Fibroblast of lung (primary cell): ENCODE data around the gene ARID2.

Experiments
- CTCF ChIP-seq, 2 donors: IDR thresholded peaks in 1 of 2; conservative IDR thresholded peaks in 1 of 2; 1 replicate in 1 of 2; 2 replicates in 1 of 2; pipeline ENCODE4 v1.5.1; 2011 to 2012; ENCODE audit warnings: low read length in 2 of 2, control low read depth in 1 of 2, inconsistent platforms in 1 of 2, low read depth in 1 of 2, mild to moderate bottlenecking in 1 of 2
- EZH2 ChIP-seq: IDR thresholded peaks from 2 replicates; pipeline ENCODE4 v1.5.1; 2012; ENCODE audit warnings: low read length, control low read depth, mild to moderate bottlenecking; ENCODE audit errors: missing control alignments

GRCh38 chr12:45756666-45757065 lies 27.2 kb downstream of the ARID2 start:
- no peak for TF ChIP-seq CTCF (conservative IDR thresholded peaks at IDR 0.05 in 1 of 2, IDR thresholded peaks at IDR 0.05 in 1 of 2; ENCODE audit: low read depth in 1 of 2, low read length in 2 of 2)
- no peak for TF ChIP-seq EZH2
